ENCODE measurements around the gene ESRP2. TPM values are rescaled to one million over a fixed set of nuclear protein-coding genes. Genes with fewer than 3 reads are reported as not detected.
A peak's percentile ranks its signal among the peaks of the same experiment; 100 is the strongest.

The ESRP2 gene
- total and polyA plus RNA-seq, 9 donors, result 0.09 to 6.4 (median 0.74) TPM

GRCh38 chr16:68264128-68265077 is 28.5 kb upstream of the ESRP2 start, which contains the start of gene SLC7A6:
SLC7A6 (plus strand) TSS chr16:68264526; CDS start chr16:68274727, 10,201 bp downstream.
- Histone ChIP-seq H3K27me3 (ENCODE audit: control insufficient read depth, insufficient read depth, low read length) (no peaks in the 10 kb centered on the region), H3K4me3 (ENCODE audit: low read length) (peak within 1 kb of the TSS; percentile 82), H3K9me3 (replicated peaks; ENCODE audit: control insufficient read depth, low read depth, low read length) (no peaks in the 10 kb centered on the region), H3K36me3 (ENCODE audit: control insufficient read depth, insufficient read depth, low read length) (peaks cover 15% of the 10 kb centered on the region), H3K4me1 (ENCODE audit: control insufficient read depth, insufficient read depth, low read length) (peaks cover 17% of the 10 kb centered on the region), H3K27ac (ENCODE audit: low read length) (peak within 1 kb of the TSS; percentile 92)
- DNase-seq, result peak; percentile 79
- under 1% methylated on average over 123 of the region's 123 CpGs for WGBS (ENCODE audit: insufficient coverage)

DNA sequence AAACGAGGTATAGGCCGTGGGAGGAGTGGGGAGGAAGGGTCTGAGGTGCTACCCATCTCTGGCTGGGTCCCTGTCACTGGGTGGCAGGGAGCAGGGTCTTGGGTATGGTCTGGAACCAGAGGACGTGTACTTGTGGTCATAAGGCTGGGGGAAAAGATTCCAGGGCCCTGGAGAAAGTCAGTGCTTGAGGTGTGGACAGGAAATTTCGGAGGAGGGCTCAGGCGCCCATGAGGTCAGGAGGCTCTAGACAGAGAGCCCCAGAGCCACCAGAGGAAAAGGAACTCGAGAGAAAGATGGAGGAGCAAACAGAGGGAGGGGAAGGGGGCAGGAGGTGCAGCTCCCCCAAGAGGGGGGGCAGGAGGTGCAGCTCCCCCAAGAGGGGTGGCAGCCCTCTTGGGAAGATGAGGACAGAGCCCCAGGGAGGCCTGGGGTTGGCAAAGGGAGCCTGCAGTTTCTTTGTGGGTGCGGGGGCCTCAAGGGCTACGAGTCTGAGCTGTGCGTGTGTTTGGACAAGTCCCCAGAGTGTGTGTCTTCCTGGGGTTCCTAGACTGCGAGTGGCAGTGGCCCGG is 27.7 kb upstream of the ESRP2 start:
- 34% methylated on average over 11 of the region's 11 CpGs for WGBS (ENCODE audit: insufficient coverage)
- Histone ChIP-seq H3K4me3 (ENCODE audit: low read length) (peak overlapping the region; percentile 82), H3K27me3 (ENCODE audit: control insufficient read depth, insufficient read depth, low read length) (no peaks in the 10 kb centered on the region), H3K9me3 (replicated peaks; ENCODE audit: control insufficient read depth, low read depth, low read length) (no peaks in the 10 kb centered on the region), H3K36me3 (ENCODE audit: control insufficient read depth, insufficient read depth, low read length) (peaks cover 19% of the 10 kb centered on the region), H3K27ac (ENCODE audit: low read length) (peak overlapping the region; percentile 82), H3K4me1 (ENCODE audit: control insufficient read depth, insufficient read depth, low read length) (peaks cover 17% of the 10 kb centered on the region)
- no peak for DNase-seq

- Histone ChIP-seq H3K27me3 (ENCODE audit: control insufficient read depth, insufficient read depth, low read length) (no peaks in the 10 kb centered on the region), H3K36me3 (ENCODE audit: control insufficient read depth, insufficient read depth, low read length) (peaks cover 49% of the 10 kb centered on the region), H3K4me1 (ENCODE audit: control insufficient read depth, insufficient read depth, low read length) (peaks cover 21% of the 10 kb centered on the region), H3K9me3 (replicated peaks; ENCODE audit: control insufficient read depth, low read depth, low read length) (no peaks in the 10 kb centered on the region), H3K27ac (ENCODE audit: low read length) (peak overlapping the region; percentile 25), H3K4me3 (ENCODE audit: low read length) (no peak overlapping the region)
- no peak for DNase-seq
- 89% methylated on average over 27 of the region's 27 CpGs for WGBS (ENCODE audit: insufficient coverage)
These were observed 23.3 kb upstream of the ESRP2 start for GRCh38 chr16:68259007-68259825.

DNA sequence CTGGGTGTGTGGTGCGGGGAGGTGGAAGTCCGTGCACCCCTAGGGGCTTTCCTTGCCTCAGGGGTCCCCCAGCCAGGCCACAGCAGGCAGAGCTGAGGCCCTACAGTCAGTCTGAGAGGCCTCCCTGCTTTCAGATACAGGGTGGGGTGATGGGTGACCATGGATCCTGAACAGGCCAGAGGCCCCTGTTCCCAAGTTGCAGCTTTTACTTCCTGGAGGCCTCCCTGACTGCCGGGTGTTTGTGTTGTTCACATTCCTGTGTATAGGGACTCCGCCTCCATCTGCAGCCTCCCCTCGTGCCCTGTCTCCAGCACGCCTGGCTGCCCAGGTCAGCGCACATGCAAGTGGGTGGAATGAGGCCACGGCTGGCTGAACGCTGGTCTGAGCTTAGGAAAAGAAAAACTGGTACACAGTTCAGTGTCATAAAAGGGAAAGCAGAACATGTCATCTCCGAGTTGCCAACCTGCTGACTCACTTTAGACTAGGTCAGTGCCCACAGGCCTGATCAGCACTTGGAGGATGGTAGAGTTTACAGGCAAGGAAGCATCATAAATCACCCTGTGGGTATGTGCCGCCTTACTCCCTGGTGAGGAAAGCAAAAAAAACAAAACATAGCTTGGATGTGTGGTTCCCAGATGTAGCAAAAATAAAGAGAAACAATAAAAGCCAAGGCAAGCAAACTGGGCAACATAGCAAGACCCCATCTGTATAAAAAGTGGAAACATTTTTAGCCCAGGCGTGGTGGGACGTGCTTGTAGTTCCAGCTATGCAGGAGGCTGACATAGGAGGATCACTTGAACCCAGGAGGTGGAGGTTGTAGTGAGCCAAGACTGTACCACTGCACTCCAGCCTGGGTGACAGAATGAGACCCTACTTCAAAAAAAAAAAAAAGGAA is 22.2 kb upstream of the ESRP2 start:
- Histone ChIP-seq H3K27me3 (ENCODE audit: control insufficient read depth, insufficient read depth, low read length) (no peaks in the 10 kb centered on the region), H3K36me3 (ENCODE audit: control insufficient read depth, insufficient read depth, low read length) (peaks cover 54% of the 10 kb centered on the region), H3K27ac (ENCODE audit: low read length) (peak overlapping the region; percentile 76), H3K4me3 (ENCODE audit: low read length) (no peak overlapping the region), H3K9me3 (replicated peaks; ENCODE audit: control insufficient read depth, low read depth, low read length) (no peaks in the 10 kb centered on the region), H3K4me1 (ENCODE audit: control insufficient read depth, insufficient read depth, low read length) (peaks cover 16% of the 10 kb centered on the region)
- no peak for DNase-seq
- 74% methylated on average over 12 of the region's 13 CpGs for WGBS (ENCODE audit: insufficient coverage)

DNA sequence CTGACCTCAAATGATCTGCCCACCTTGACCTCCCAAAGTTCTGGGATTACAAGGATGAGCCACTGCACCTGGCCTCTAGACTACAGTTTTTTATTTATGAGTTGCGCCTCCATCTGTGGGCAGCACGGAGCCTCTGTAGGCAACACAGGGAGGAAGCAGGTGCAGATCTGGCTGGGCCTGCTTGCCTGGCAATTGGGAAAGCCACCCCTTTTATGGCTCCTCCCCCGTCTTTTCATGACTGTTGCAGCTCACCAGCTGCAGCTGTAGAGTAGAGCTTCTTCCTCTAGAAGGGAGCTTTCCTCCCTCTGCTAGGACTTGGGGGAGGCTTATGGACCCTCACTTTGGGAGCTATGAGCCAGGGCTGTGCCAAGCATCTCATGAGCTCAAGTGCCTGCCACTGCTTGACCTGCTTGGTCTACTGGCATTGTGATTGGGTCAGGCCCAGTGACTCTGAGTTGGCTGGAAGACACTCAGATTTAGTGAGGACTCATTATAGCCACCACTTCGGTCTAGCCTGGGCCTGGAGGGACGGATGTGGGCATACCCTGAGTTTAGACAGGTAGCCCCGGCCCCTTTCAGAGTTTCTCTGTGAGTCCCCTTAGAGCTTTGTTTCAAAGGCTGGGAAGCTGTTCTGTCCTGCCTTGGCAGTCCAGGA is 21.5 kb upstream of the ESRP2 start:
- 73% methylated on average over 5 of the region's 6 CpGs for whole genome bisulfite sequencing (ENCODE audit: insufficient coverage)
- peak; percentile 63 for DNase-seq
- Histone ChIP-seq H3K4me3 (ENCODE audit: low read length) (no peak overlapping the region), H3K9me3 (replicated peaks; ENCODE audit: control insufficient read depth, low read depth, low read length) (no peaks in the 10 kb centered on the region), H3K4me1 (ENCODE audit: control insufficient read depth, insufficient read depth, low read length) (peaks cover 23% of the 10 kb centered on the region), H3K36me3 (ENCODE audit: control insufficient read depth, insufficient read depth, low read length) (peaks cover 57% of the 10 kb centered on the region), H3K27me3 (ENCODE audit: control insufficient read depth, insufficient read depth, low read length) (no peaks in the 10 kb centered on the region), H3K27ac (ENCODE audit: low read length) (peak overlapping the region; percentile 76)

DNA sequence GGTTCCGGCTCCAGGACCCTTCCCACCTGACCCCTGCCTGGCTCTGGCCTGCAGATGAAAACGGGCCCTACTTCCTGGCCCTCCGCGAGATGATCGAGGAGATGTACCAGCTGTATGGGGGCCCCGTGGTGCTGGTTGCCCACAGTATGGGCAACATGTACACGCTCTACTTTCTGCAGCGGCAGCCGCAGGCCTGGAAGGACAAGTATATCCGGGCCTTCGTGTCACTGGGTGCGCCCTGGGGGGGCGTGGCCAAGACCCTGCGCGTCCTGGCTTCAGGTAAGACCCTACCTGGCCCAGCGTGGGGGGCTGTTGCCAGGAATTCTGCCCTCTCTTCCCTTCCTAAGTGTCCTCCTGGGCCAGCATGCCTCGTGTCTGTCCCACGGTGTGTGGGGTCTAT is 19.8 kb upstream of the ESRP2 start:
- peaks cover 37% of the 10 kb centered on the region for H3K4me1 ChIP-seq (ENCODE audit: control insufficient read depth, insufficient read depth, low read length)
- no peak overlapping the region for H3K27ac ChIP-seq (ENCODE audit: low read length)
- H3K9me3 ChIP-seq (replicated peaks; ENCODE audit: control insufficient read depth, low read depth, low read length), result no peaks in the 10 kb centered on the region
- WGBS (ENCODE audit: insufficient coverage), result 92% methylated on average over 16 of the region's 18 CpGs
- H3K36me3 ChIP-seq (ENCODE audit: control insufficient read depth, insufficient read depth, low read length), result peaks cover 61% of the 10 kb centered on the region
- no peaks in the 10 kb centered on the region for H3K27me3 ChIP-seq (ENCODE audit: control insufficient read depth, insufficient read depth, low read length)
- H3K4me3 ChIP-seq (ENCODE audit: low read length), result no peak overlapping the region
- no peak for DNase-seq

DNA sequence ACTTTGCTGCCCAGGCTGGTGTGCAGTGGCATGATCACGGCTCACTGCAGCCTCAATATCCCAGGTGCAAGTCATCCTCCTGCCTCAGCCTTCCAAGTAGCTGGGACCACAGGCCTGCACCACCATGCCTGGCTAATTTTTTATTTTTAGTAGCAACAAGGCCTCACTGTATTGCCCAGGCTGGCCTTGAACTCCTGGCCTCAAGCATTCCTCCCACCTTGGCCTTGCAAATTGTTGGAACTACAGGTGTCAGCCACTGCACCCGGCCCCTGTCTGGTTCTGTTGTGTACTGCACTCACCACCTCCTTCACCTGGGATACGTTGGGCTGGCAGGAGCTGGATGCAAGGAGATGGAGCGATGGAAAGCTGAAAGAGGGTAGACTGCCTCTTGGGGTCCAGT is 17.8 kb upstream of the ESRP2 start:
- H3K27ac ChIP-seq (ENCODE audit: low read length), result no peak overlapping the region
- WGBS (ENCODE audit: insufficient coverage), result 100% methylated on average over 1 of the region's 4 CpGs
- H3K36me3 ChIP-seq (ENCODE audit: control insufficient read depth, insufficient read depth, low read length), result peaks cover 49% of the 10 kb centered on the region

DNA sequence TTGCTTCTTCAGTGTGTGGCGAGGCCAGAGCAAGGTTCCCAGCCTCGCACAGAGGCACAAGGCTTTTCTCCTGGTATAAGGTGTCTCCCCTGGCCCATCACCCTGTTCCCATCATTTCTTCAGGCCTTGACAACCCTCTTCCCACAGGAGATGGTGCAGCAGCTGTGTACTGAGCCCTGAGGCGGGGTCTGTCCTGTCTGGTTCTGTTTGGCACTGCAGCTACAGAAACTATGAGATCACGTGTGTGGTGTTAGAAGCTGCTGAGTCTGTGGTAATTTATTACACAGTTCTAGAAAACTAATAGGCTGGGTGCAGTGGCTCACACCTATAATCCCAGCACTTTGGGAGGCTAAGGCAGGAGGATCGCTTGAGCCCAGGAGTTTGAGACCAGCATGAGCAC is 16.5 kb upstream of the ESRP2 start:
- Histone ChIP-seq H3K27me3 (ENCODE audit: control insufficient read depth, insufficient read depth, low read length) (no peaks in the 10 kb centered on the region), H3K27ac (ENCODE audit: low read length) (peak overlapping the region; percentile 91), H3K36me3 (ENCODE audit: control insufficient read depth, insufficient read depth, low read length) (peaks cover 38% of the 10 kb centered on the region), H3K4me3 (ENCODE audit: low read length) (no peak overlapping the region), H3K9me3 (replicated peaks; ENCODE audit: control insufficient read depth, low read depth, low read length) (no peaks in the 10 kb centered on the region), H3K4me1 (ENCODE audit: control insufficient read depth, insufficient read depth, low read length) (peaks cover 40% of the 10 kb centered on the region)
- DNase-seq, result no peak
- 94% methylated on average over 2 of the region's 5 CpGs for WGBS (ENCODE audit: insufficient coverage)

More for the DNA sequence above, 17.8 kb upstream of the ESRP2 start:
- Histone ChIP-seq H3K27me3 (ENCODE audit: control insufficient read depth, insufficient read depth, low read length) (no peaks in the 10 kb centered on the region), H3K4me3 (ENCODE audit: low read length) (no peak overlapping the region), H3K9me3 (replicated peaks; ENCODE audit: control insufficient read depth, low read depth, low read length) (no peaks in the 10 kb centered on the region), H3K4me1 (ENCODE audit: control insufficient read depth, insufficient read depth, low read length) (peaks cover 44% of the 10 kb centered on the region)
- no peak for DNase-seq

- DNase-seq, result peak; percentile 66
- no peaks in the 10 kb centered on the region for H3K9me3 ChIP-seq (replicated peaks; ENCODE audit: control insufficient read depth, low read depth, low read length)
- peaks cover 38% of the 10 kb centered on the region for H3K36me3 ChIP-seq (ENCODE audit: control insufficient read depth, insufficient read depth, low read length)
- no peak overlapping the region for H3K4me3 ChIP-seq (ENCODE audit: low read length)
- WGBS (ENCODE audit: insufficient coverage), result 94% methylated on average over 2 of the region's 5 CpGs
- H3K4me1 ChIP-seq (ENCODE audit: control insufficient read depth, insufficient read depth, low read length), result peaks cover 45% of the 10 kb centered on the region
- H3K27ac ChIP-seq (ENCODE audit: low read length), result peak overlapping the region; percentile 91
- H3K27me3 ChIP-seq (ENCODE audit: control insufficient read depth, insufficient read depth, low read length), result no peaks in the 10 kb centered on the region
These were observed 15.9 kb upstream of the ESRP2 start for GRCh38 chr16:68251832-68252231.

Data from muscle of leg (tissue), 11 donors.